GM21723 (cell line): Measurements from ENCODE around the gene MUC22.
"Not testable (repeated sequence)": the region's sequence is repeated elsewhere in the genome, so short reads cannot be mapped to it uniquely, and the experiment has no call there.

ENCODE experiments used
- ATAC-seq: cut with Tn5 transposase; IDR thresholded peaks from one replicate; pipeline ENCODE4 v1.9.1; 2021; ENCODE audit warnings: mild to moderate bottlenecking, moderate library complexity; ENCODE audit not compliant: unreplicated experiment

Gene MUC22

DNA sequence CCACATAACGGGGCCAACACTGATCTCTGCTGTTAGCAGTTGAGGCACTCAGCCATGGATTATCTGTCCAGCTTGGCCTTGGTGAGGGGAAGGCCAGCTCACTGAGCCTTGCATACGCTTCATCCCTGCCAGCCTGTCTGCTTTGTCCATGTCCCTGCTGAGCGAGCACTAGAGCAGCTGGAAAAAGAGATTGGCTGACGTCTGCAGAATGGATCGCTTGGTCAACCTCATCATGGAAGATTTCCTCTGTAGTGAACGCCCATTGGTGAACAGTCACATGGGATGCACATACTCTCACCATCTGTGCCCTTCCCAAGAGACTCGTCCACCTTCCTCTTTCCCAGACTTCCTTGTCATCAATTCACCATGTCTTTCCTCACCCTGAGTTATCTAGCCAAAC, 26.9 kb downstream of the MUC22 start:
- no peak for ATAC-seq

DNA sequence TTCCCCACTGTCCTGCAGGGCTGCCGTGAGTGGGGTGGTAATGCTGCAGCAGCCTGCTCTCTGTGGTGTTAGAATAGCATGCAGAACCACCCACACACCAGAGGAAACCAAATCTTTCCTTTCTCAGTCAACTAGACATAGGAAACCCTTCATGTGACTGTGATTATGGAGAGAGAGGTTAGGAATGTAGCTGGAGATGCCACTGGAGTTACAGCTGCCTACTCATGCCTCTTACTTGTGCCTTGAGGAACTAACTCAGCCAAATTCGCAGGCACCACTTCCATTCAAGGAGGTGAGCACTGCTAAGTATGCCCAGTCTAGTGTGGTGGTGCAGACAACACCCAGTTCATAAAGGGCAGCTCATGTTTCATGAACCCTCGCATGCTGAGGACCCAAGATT, 27.4 kb downstream of the MUC22 start:
- ATAC-seq = no peak

DNA sequence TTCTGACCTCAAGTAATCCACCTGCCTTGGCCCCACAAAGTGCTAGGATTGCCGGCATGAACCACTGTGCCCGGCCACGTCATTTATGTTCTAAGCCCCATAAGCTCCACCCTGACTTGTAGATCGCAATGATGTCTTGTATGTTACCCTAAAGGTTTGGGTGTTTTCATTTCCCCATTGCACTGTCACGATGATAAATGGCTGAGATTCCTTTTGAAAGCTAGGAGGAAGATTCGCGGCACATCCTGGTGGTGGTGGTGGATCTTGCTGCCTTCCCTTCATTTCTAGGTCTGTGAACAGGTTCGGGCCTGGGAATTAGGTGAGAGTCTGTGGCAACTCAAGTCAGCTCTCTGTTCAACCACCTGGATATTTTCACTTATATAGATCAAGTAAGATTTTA, 28.3 kb downstream of the MUC22 start:
- ATAC-seq = no peak

DNA sequence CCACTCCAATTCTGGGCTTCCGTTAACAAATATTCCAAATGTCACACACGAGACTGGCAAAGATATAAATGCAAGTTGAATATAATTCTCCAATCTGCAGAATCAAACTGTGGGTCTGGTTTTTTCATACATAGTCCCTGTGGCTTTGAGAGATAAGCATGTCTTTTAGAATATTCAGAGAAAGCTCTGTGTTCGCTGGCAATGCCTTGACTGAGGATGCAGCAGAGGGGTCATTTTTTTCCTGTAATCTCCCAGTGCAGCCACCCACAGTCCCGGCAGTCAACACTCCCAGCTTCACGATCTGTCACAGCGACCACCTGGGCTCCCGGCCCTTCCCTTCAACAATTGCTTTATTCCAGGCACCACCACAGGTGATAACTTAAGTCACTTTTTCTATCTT, 30.5 kb downstream of the MUC22 start:
- ATAC-seq = no peak

DNA sequence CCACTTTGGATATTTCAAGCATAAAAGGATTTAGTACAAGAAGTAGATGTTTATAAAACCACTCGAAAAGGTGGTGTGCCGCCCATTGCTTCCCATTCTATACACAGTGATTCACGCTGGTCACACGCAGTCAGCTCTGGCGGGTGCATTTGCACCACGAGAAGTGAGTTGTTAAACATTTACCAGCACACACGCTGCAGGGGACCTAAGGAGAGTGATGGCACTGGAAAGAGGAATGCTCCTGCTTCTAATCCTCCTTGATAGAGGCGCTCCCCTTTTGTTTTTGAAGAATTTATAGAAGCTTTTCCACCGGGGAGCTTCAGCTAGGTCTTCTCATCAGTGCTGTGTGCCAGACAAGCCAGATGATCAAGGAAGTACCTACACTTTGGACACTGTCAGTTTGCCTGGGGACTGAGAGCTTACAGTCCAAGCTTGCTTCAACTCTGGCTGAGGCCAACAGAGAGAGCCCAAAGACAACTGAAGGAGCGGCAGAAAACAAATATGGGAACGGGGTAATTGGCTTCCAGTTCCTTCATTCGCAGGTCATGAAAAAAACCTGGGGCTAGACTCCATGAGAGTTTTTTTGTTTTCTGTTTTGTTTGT, 31.2 kb downstream of the MUC22 start:
- ATAC-seq = no peak

DNA sequence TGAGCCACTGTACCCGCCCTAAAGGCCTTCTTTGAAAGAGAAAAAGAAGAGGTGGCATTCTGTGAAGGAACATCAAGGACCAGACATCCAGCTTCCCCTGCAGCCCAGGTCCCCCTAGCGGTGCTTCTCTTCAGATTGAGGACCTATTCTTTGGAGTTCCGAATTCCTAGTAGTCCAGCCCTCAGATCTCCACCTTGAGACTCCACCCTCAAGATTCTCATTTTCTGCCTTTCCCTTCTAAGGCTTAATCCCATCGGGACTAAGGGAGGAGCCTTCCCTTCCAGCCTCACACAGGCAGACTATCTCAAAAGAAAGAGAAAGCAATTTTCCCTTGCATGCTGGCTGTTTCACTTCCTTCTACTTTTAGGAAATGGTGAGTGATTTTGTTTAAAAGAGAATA, 32.5 kb downstream of the MUC22 start:
- ATAC-seq = no peak

DNA sequence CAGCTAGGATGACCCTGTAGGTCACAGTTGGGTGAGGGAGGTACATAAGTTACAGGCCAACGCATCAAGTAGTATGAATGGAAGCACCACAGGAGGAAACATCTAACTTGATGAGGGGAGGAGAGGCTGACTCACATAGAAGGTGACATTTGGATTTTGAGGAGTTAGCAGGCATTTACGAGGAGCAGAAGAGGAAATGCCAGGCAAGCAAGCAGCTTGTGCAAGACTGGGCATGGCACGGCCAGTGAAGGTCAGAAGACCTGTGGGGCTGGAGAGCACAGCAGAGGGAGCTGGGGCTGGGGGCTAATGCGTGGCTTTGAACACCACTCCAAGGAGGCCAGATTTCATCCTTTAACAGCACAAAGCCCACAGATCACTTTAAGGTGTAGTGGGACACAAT, 37.8 kb downstream of the MUC22 start:
- no peak for ATAC-seq

DNA sequence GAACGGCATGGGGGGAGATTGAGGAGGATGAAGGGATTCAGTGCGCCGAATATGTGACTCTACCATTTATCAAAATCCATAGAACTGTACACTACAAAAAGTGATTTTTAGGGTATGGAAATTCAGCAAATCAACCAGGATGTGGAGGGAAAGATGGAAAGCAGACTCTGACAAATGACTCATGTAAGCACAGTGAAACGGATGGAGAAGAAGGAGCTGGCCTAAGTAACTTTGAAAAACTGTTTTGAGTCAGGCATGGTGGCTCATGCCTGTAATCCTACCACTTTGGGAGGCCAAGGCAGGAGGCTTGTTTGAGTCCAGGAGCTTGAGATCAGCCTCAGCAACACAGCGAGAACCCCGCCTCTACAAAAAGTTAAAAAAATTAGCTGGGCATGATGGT, 39.2 kb downstream of the MUC22 start:
- ATAC-seq = no peak

DNA sequence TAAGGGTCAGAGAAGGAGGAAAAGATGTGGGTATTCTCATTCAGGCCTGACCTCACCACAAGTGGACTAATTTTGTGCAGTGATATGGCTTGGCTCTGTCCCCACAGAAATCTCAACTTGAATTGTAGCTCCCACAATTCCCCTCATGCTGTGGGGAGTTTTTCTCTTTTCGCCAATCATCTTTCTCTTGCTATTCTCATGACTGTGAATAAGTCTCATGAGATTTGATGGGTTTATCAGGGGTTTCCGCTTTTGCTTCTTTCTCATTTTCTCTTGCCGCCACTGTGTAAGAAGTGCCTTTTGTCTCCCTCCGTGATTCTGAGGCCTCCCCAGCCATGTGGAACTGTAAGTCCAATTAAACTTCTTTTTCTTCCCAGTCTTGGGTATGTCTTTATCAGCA, 42.9 kb downstream of the MUC22 start:
- ATAC-seq = not testable (repeated sequence)

DNA sequence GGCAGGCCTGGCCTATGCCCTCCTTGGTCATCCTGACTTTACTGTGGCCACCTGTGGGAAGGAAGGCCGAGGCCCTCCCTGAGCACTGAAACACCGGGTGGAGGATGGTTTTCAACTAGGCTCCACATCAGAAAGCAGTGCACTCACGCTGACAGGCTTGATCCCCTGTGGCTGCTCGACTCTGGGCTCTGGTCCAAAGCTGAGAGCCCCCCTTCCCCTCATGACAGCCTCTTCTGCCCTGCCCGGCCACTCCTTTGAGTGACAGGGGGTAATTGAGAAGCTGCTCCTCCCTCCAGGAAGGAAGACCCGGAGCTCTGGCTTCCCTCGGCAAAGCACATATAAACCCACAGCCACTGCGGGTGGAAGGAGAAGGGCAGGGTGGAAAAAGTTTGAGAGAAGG, 43.6 kb downstream of the MUC22 start:
- no peak for ATAC-seq

DNA sequence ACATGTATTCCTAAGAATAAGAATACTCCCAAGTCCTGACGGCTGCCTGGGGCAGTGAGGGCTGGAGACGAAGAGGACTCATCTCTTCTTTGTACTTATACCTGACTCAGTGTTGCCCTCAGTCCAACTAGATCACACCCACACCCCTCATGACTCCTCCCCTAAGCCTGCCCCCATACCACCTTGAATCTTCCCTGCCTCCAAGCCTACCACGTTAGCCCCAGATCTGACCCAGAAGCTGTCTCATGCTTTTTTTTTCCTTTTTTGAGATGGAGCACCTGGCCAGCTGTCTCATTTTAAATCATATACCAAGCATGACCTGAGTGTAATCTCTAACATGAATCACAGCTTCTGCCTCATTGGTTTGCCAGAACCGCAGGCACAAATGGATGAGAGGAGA, 45.2 kb downstream of the MUC22 start:
- no peak for ATAC-seq

DNA sequence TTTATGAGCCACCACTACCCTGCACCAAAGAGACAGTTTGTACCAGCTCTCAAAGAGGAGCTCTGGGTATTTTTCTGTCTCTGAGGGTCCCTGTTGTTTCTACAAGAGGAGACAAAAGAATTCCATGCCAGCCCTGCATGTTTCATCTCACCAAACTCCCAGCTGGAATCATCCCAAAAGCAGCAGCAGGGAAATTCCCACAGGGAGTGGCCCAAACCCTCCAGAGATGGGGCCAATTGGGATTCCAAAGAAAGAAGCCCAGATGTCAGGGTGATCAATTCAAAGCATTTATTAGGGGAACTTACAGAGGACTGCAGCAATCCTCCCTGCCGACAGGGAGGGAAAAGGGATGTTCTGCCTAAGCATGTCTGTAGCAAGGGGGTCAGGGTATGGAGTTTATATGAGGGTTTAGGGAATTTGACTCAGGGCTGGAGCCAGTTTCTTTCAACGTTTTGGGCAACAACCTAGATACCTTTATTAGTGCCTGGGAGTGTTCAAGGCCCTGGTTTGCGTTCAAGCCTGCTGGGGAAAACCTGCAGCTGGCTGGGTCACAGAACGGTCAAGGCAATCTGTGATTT, 47.2 kb downstream of the MUC22 start:
- no peak for ATAC-seq

DNA sequence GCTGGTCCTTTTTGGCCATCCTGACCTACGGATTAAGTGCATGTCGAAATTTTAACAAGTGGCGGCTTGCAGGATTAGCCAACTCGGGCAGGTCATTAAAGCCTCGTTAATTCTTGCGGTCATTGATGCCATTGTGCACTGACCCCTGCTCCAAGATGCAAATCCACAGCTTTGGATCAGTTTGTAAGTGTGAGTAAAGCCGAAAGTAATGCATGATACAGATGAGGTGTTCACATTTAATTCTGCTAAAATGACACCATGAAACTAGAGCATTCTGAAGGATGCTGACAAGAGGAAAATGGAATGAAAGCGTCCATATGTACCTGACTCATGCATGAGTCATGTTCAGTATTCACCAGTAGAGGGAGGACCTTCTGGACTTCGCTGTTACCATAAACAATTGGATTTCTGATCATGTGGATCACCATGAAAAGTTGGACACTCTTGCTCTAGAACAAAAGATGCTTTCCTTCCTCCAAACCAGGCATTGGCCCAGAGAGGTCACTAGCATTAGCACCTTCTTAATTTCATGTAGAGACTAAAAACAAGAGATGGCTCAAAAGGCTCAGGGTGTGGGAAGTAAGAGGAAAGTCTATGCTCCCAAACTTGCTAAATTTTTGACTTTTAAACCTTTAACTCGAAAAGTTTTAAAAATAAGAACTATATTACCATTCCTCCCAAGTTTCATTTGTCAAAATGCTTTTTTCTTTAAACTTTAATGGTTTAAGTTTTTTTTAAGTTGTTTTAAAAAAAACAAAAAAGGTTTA, 48.0 kb downstream of the MUC22 start:
- ATAC-seq = no peak

DNA sequence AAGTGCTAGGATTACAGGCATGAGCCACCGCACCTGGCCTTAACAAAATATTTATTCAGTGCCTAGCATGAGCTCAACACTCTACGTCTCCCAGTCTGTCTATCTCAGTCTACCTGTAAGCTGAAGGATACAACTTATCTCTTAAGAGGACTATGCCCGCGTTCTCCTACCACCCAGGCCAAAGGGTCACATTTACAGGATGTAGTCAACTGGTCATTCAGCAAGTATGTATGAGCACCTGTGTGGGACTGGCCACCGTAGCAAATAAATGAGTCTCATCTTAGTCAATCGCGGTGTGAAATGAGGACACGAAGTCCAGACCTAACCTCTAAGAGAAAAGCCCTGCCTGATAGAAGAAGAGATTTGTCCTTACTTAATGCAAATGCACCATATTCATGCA, 49.9 kb downstream of the MUC22 start:
- ATAC-seq = no peak

DNA sequence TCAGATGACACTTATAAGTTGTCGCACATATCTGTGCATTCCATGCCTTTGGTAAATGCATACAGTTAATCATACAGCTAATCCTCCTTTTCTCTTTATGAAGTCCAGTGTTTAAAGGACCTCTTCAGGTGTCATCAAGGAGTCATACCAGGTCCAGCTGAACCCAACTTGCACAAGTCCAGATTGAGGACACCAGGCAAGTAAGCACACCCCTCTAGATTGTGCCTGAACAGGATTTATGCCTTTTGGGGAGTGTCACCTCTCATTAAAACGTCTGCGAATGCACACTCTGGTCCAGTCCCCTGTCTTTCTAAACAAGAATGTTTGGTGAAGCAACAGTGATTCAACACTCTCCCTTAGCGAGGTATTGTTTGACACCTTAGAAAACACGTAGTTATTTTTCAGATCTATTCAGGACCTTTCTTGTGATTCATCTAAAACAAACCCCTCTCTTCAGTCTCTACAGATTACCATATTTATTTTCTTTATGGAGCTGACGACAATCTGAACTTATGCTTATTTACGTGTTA, 53.7 kb downstream of the MUC22 start:
- ATAC-seq = no peak

DNA sequence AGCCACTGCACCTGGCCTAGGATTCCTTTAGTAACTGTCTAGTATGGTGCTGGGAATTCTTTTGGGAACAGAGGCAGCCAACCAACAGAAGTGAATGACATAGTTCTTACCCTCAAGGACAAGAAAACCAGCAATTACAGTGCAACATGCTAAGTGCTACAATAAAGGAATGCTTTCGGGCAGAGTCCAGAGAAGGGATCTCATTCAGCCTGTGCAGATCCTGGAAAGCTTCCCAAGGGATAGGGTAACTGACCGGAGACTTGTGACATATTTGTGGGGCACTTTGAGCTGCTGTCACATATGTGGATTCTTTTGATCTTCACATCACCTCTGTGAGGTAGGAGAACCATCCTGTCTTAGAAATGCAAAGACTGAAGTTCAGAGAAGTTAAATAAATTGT, 55.3 kb downstream of the MUC22 start:
- ATAC-seq = no peak

DNA sequence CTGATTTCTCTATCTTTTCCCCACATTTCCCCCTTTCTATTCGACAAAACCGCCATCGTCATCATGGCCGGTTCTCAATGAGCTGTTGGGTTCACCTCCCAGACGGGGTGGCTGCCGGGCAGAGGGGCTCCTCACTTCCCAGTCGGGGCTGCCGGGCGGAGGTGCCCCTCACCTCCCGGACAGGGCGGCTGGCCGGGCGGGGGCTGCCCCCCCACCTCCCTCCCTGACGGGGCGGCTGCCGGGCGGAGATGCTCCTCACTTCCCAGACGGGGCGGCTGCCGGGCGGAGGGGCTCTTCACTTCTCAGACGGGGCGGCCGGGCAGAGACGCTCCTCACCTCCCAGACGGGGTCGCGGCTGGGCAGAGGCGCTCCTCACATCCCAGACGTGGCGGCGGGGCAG, 56.8 kb downstream of the MUC22 start:
- not testable (repeated sequence) for ATAC-seq

DNA sequence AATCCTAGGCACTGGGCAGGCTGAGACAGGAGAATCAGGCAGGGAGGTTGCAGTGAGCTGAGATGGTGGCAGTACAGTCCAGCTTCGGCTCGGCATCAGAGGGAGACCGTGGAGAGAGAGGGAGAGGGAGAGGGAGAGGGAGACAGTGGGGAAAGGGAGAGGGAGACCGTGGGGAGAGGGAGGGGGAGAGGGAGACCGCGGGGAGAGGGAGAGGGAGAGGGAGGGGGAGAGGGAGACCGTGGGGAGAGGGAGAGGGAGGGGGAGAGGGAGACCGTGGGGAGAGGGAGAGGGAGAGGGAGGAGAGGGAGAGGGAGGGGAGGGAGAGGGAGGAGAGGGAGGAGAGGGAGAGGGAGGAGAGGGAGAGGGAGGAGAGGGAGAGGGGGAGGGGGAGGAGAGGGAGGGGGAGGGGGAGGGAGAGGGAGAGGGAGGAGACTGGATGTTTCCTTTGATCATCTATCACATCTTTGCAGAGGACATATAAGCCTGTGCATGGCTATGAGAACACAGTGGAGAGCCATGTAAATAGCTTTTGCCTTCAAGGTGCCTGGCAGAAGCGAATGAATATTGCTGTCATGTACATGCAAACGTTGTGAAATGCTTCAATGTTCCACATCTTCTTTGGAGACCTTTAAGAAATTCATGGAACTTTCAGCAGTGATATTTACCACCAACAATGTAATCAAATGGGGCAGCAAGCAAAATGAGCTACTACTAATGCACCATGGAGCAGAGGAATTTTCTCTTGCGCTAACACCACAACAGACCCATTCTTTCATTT, 57.8 kb downstream of the MUC22 start:
- ATAC-seq = not testable (repeated sequence)

DNA sequence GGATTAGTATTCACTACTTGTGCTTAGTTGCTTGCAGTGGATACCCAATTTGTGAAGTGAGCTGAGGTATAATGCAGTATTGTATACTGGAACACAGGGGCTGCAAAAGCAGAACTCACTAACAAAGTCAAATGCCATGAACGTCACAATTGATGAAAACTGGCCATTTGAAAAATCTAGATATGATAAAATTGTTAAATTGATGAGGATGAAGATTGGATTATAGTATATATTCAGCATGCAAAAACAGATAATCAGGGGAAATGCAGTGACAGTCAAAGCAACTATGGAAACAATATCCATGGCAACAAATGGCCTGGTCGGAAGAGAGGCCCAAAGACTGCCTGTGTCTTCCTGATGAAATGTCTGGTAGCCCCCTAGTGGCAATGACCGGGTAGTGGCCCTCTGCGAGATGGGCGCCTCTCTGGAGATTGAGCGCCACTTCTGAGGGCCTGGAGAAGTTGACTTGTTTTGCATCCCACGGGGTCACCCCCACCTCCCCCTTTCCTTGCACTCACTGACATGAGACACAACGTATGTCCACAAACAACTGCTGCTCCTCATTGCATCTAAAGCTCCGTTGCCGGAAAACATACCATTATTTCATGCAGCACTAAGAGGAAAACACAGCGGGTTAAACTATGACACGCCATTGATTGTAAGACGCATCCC, 58.5 kb downstream of the MUC22 start:
- ATAC-seq = peak; percentile 68

DNA sequence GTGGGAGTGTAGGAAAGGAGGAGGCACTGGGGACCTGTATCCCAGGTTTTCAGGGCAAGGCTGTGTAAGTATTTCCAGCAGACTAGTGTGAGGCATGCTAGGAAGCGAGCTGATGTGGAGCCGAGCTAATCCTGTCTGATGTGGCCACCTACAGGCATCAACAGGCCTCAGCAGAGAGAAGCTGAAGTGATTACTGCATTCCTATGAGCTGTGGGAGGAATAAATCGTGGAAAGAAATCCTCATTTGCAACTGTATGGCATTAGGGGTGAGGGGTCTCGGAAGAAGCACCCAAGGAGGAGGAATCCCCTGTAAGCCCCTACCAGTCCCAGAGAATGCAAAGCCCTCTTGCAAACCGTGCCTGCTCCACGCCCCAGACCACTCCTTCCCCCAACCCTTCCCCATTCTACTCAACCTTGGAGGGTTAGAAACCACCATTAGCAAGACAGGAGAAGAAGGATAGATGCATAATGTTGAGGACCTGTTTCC, 60.5 kb downstream of the MUC22 start:
- no peak for ATAC-seq

DNA sequence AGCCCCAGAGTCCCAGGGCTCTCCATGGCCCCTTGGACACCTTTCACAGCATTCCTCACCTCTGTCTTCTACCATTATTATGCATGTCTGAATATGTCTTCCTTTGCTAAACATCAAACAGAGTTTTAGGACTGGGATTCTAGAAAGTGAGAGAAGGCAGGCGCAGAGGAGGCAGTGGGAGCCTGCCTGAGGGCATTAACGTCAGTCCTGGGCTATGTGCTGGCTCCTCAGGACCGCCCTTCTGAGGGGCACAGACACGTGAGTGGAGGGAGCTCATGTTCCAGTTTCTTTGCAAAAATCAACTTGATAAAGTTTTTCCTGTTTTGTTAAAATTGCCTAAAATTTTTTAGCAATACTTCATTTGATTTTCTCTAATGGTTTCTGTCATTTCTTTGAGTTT, 64.1 kb downstream of the MUC22 start:
- no peak for ATAC-seq
